Loucy (cell line): ENCODE results near the gene GPR35.

Source experiments
- EZH2phosphoT487 ChIP-seq: fragments of 200-600 bp; IDR thresholded peaks from 2 replicates; pipeline ENCODE4 v1.6.1; 2018; ENCODE audit warnings: antibody characterized with exemption, mild to moderate bottlenecking, moderate library complexity, borderline replicate concordance
- TF ChIP-seq, protein P1 (sequence below): fragments of 200-600 bp; sonication (generic); conservative IDR thresholded peaks from 2 replicates; pipeline ENCODE4 v1.5.1; 2014; ENCODE audit warnings: mild to moderate bottlenecking, antibody characterized with exemption, low read length

DNA sequence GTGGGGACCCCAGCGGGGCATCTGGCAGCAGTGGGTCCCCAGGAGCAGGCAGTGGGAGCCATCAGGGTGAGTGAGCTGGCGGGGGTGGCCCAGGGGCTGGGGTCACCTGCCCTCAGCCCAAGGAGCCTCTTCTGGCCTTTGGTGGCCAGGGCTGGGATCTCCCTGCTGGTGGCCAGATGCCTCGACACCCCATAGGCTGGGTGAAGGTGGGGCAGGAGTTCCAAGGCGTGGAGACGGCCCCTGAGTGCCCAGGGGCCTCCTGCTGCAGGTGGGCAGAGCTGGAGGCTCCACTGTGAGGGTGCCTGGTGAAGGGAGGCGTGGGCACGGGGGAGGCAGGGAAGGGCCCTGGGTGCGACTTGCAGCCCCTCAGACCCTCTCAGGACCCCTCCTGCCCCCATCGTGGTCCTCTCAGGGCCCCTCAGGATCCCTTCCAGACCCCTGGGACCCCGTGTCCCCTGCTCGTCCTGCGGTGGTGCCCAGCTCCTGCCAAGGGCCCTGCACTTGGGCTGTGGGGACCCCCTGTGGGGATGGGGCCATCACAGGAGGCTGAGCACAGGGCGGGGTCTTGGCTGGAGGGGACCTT is 5.0 kb upstream of the GPR35 start:
- TF ChIP-seq, protein P1, sequence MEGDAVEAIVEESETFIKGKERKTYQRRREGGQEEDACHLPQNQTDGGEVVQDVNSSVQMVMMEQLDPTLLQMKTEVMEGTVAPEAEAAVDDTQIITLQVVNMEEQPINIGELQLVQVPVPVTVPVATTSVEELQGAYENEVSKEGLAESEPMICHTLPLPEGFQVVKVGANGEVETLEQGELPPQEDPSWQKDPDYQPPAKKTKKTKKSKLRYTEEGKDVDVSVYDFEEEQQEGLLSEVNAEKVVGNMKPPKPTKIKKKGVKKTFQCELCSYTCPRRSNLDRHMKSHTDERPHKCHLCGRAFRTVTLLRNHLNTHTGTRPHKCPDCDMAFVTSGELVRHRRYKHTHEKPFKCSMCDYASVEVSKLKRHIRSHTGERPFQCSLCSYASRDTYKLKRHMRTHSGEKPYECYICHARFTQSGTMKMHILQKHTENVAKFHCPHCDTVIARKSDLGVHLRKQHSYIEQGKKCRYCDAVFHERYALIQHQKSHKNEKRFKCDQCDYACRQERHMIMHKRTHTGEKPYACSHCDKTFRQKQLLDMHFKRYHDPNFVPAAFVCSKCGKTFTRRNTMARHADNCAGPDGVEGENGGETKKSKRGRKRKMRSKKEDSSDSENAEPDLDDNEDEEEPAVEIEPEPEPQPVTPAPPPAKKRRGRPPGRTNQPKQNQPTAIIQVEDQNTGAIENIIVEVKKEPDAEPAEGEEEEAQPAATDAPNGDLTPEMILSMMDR: no peak
- no peak for TF ChIP-seq EZH2phosphoT487
